HepG2 (cell line): ENCODE results near the gene BST2. TPM values are rescaled to one million over a fixed set of nuclear protein-coding genes. Genes with fewer than 3 reads are reported as not detected.
A peak's percentile ranks its signal among the peaks of the same experiment; 100 is the strongest.

Experiments
- ATAC-seq: fragments of 200-7000 bp; cut with Tn5 transposase; 3 replicates; pipeline ENCODE4 v1.9.1; 2020; ENCODE audit warnings: mild to moderate bottlenecking, moderate library complexity
- BruUV-seq: library from RNA; stranded (reverse); fragments of 400-500 nt; replicated peaks from 2 replicates; lab custom pipeline; 2021; lab: Mats Ljungman, UMichigan
- CTCF ChIA-PET: fragments of 300-600 bp; formaldehyde crosslinking; extraction: SDS; loops from one replicate; lab custom pipeline; 2021; ENCODE audit warnings: low total read pairs, inconsistent platforms, low intra/inter-chr PET ratio; lab: Yijun Ruan, JAX
- POLR2A ChIA-PET: fragments of 350-600 bp; sonication (Branson Sonifier 250); formaldehyde crosslinking; loops from one replicate; lab custom pipeline; 2020; ENCODE audit warnings: antibody characterized with exemption, inconsistent platforms; lab: Yijun Ruan, JAX
- DNase-seq: peaks from one replicate; pipeline ENCODE4 v3.0.0-alpha.2; 2015; ENCODE audit warnings: low spot score
- FAIRE-seq: peaks from 3 replicates; lab custom pipeline; 2011; peaks lifted over from hg19 to GRCh38; lab: Jason Lieb, UNC
- H2AFZ ChIP-seq: one replicate; pipeline ENCODE4 v1.6.1; 2011; ENCODE audit warnings: low read length, inconsistent platforms
- H3K27ac ChIP-seq: fragments of 300-600 bp; 3 replicates; pipeline ENCODE4 v1.8.0; 2011; ENCODE audit warnings: mixed run types, mild to moderate bottlenecking, mixed read lengths, low read length, inconsistent platforms; ENCODE audit not compliant: insufficient read depth; ENCODE audit errors: extremely low read length
- H3K27me3 ChIP-seq, 2 experiments: fragments of 200-600 bp in 1 of 2; 2 replicates in 1 of 2; 3 replicates in 1 of 2; pipeline versions ENCODE4 v1.6.0 to v1.8.0; 2011; ENCODE audit warnings: low read length in 2 of 2, mild to moderate bottlenecking in 2 of 2, moderate library complexity in 2 of 2, inconsistent platforms in 1 of 2; ENCODE audit not compliant: insufficient read depth in 2 of 2, control insufficient read depth in 1 of 2
- H3K36me3 ChIP-seq, 2 experiments: fragments of 200-600 bp in 1 of 2; replicated peaks in 1 of 2; 2 replicates in 1 of 2; 3 replicates in 1 of 2; pipeline versions ENCODE4 v1.5.1 to v1.8.0; 2011; ENCODE audit warnings: low read length in 2 of 2, inconsistent platforms in 1 of 2; ENCODE audit not compliant: insufficient read depth in 2 of 2, control insufficient read depth in 1 of 2
- H3K4me1 ChIP-seq: 2 replicates; pipeline ENCODE4 v1.5.1; 2012; ENCODE audit warnings: low read length, inconsistent platforms; ENCODE audit not compliant: insufficient read depth
- H3K4me2 ChIP-seq: 2 replicates; pipeline ENCODE4 v1.6.0; 2011; ENCODE audit warnings: low read depth, low read length, inconsistent platforms
- H3K4me3 ChIP-seq, 3 experiments: fragments of 200-600 bp in 1 of 3; sonication (generic), shearing (Covaris generic) in 1 of 3; replicated peaks in 1 of 3; 2 replicates each; pipeline ENCODE4 v1.5.1; 2011 to 2016; ENCODE audit warnings: low read length in 3 of 3, inconsistent platforms in 2 of 3, low read depth in 2 of 3, mild to moderate bottlenecking in 2 of 3, control low read depth in 1 of 3, mixed read lengths in 1 of 3; ENCODE audit not compliant: insufficient read depth in 1 of 3
- H3K79me2 ChIP-seq: one replicate; pipeline ENCODE4 v1.6.1; 2011; ENCODE audit warnings: low read length, inconsistent platforms; ENCODE audit not compliant: insufficient read depth
- H3K9ac ChIP-seq: 2 replicates; pipeline ENCODE4 v1.6.0; 2011; ENCODE audit warnings: mild to moderate bottlenecking, low read depth, low read length, inconsistent platforms; ENCODE audit not compliant: insufficient read depth
- H3K9me3 ChIP-seq: 2 replicates; pipeline ENCODE4 v1.5.1; 2012; ENCODE audit warnings: mild to moderate bottlenecking, low read length
- H4K20me1 ChIP-seq: 2 replicates; pipeline ENCODE4 v1.6.0; 2011; ENCODE audit warnings: inconsistent platforms, mild to moderate bottlenecking, low read length, moderate library complexity; ENCODE audit not compliant: insufficient read depth
- ARHGAP35 ChIP-seq: sonication (generic); formaldehyde crosslinking; IDR thresholded peaks from 2 replicates; pipeline ENCODE4 v1.9.0; 2022; ENCODE audit warnings: mild to moderate bottlenecking, inconsistent platforms, moderate library complexity, missing genetic modification reagents, borderline replicate concordance
- CENPT ChIP-seq: sonication (generic); formaldehyde crosslinking; IDR thresholded peaks from 2 replicates; pipeline ENCODE4 v1.8.0; 2022; ENCODE audit warnings: low read depth, mild to moderate bottlenecking, moderate library complexity, missing genetic modification reagents
- HMGXB4 ChIP-seq, 2 experiments: sonication (generic) in 1 of 2; formaldehyde crosslinking in 1 of 2; IDR thresholded peaks; 2 replicates each; pipeline versions ENCODE4 v1.4.0 to v1.6.1; 2018 to 2020; ENCODE audit warnings: missing genetic modification reagents in 2 of 2, borderline replicate concordance in 1 of 2, low read depth in 1 of 2, mild to moderate bottlenecking in 1 of 2, missing biosample characterization in 1 of 2
- KDM2A ChIP-seq: sonication (generic); formaldehyde crosslinking; IDR thresholded peaks from 2 replicates; pipeline ENCODE4 v1.4.0; 2020; ENCODE audit warnings: low read depth, missing genetic modification reagents, borderline replicate concordance
- SATB2 ChIP-seq: sonication (generic); formaldehyde crosslinking; IDR thresholded peaks from 2 replicates; pipeline ENCODE4 v1.5.0; 2020; ENCODE audit warnings: missing genetic modification reagents
- SMAD9 ChIP-seq: sonication (generic); formaldehyde crosslinking; IDR thresholded peaks from 2 replicates; pipeline ENCODE4 v1.5.1; 2020; ENCODE audit warnings: mild to moderate bottlenecking, missing genetic modification reagents
- SMARCE1 ChIP-seq: fragments of 450-650 bp; IDR thresholded peaks from 2 replicates; pipeline ENCODE4 v1.6.1; 2017; ENCODE audit warnings: borderline replicate concordance
- SMC3 ChIP-seq: IDR thresholded peaks from 2 replicates; pipeline ENCODE4 v1.6.1; 2011; ENCODE audit warnings: low read length, improper control_type of control experiment
- UBTF ChIP-seq: sonication (generic); formaldehyde crosslinking; IDR thresholded peaks from 2 replicates; pipeline ENCODE4 v1.4.0; 2020; ENCODE audit warnings: mild to moderate bottlenecking, missing genetic modification reagents
- ZNF121 ChIP-seq: sonication (generic); formaldehyde crosslinking; IDR thresholded peaks from 2 replicates; pipeline ENCODE4 v1.5.0; 2020; ENCODE audit warnings: mild to moderate bottlenecking, missing genetic modification reagents
- ZNF230 ChIP-seq: sonication (generic); formaldehyde crosslinking; IDR thresholded peaks from 2 replicates; pipeline ENCODE4 v1.4.0; 2020; ENCODE audit warnings: mild to moderate bottlenecking, missing genetic modification reagents
- ZNF232 ChIP-seq: sonication (generic); formaldehyde crosslinking; IDR thresholded peaks from 2 replicates; pipeline ENCODE4 v1.4.0; 2020; ENCODE audit warnings: missing genetic modification reagents, borderline replicate concordance
- ZNF616 ChIP-seq: sonication (generic); formaldehyde crosslinking; IDR thresholded peaks from 2 replicates; pipeline ENCODE4 v1.5.0; 2020; ENCODE audit warnings: low read depth, mild to moderate bottlenecking, missing genetic modification reagents
- WGBS: methylation state at CpG from one replicate; pipeline ENCODE4 v1.1.6; 2017; ENCODE audit warnings: low lambda C conversion rate; 5-methylcytosine and 5-hydroxymethylcytosine counted together
- in situ Hi-C: cut with HindIII; loops from 2 replicates; pipeline ENCODE4 v1.10.0; 2017; ENCODE audit warnings: low pct_unique_long_range_greater_than_20kb; ENCODE audit not compliant: extremely low pct_ligation_motif_present
- intact Hi-C: fragments of 100-400 bp; cut with micrococcal nuclease; formaldehyde crosslinking; loops from one replicate; pipeline ENCODE4 v1.10.0; 2022; ENCODE audit not compliant: unreplicated experiment
- polyA plus RNA-seq, 8 experiments: library from polyadenylated mRNA; depleted of rRNA in 3 of 8; stranded (reverse) in 7 of 8; unstranded in 1 of 8; fragments of >200 nt; fragmentation: Illumina TruSeq in 4 of 8; extraction: Trizol in 4 of 8; gene quantifications; 2 replicates each; pipeline versions ENCODE4 v1.2.1 to v1.2.3, GENCODE V29; 2011 to 2016; ENCODE audit warnings: low read depth in 4 of 8, missing spikeins in 1 of 8, mixed read lengths in 1 of 8; ENCODE audit not compliant: insufficient read depth in 1 of 8
- total RNA-seq, 5 experiments: library from RNA; depleted of rRNA; stranded (reverse); fragments of >200 nt; fragmentation: Illumina TruSeq; extraction: Trizol; gene quantifications; 2 replicates each; pipeline ENCODE4 v1.2.3, GENCODE V29; 2016; ENCODE audit warnings: low read depth in 1 of 5
- TF ChIP-seq, protein P1 (sequence below): sonication (generic); formaldehyde crosslinking; IDR thresholded peaks from 2 replicates; pipeline ENCODE4 v1.5.0; 2020; ENCODE audit warnings: mild to moderate bottlenecking, missing genetic modification reagents, moderate library complexity
- TF ChIP-seq, protein P2 (sequence below): sonication (generic); formaldehyde crosslinking; IDR thresholded peaks from 2 replicates; pipeline ENCODE4 v1.8.0; 2022; ENCODE audit warnings: missing genetic modification reagents, mild to moderate bottlenecking, inconsistent platforms, borderline replicate concordance

Gene BST2
- total and polyA plus RNA-seq, 2 of the 13 experiments (the other 11 are each of a cell fraction or from before 2014, with no cell fraction given): 58.8 to 93.8 TPM

DNA sequence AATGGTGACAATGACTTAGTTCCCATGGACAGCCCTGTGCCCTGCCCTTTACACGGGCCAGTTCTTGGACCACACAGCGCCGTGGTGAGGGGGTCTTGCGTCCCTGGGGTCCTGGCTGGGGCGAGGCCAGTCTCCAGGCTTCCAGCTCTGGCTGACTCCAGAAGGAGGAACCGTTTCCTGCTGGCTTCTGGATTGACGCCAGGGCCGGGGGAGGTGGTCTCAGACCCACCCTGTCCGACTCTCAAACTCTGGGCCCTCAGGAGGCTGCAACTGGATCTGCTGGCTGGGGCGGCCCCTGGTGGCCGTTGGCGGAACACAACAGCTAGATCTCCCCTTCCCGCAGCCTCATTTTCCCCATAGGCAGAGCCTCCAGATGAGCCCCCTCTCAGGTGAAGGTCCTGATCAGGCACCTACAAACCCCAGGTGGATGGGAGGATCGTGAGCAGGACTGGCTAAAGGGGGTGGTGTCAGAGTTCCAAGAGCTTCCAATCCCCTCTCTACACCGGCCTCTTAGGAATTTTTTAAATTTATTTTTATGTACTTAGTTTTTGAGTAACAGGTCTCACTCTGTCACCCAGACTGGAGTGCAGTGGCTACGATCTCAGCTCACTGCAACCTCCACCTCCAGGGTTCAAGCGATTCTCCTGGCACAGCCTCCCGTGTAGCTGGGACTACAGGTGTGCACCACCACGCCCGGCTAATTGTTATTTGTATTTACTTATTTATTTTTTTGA, 19.4 kb downstream of the BST2 start:
- no TSS peak for BruUV-seq
- Histone ChIP-seq H3K79me2 (no peaks in the 10 kb centered on the region), H3K4me1 (peaks cover 13% of the 10 kb centered on the region), H3K36me3 (no peaks in the 10 kb centered on the region), H3K9me3 (peaks cover 10% of the 10 kb centered on the region), H3K9ac (no peak overlapping the region), H2AFZ (no peak overlapping the region), H3K4me2 (no peak overlapping the region), H3K27me3 (peaks cover 0 to 1% of the 10 kb centered on the region in 2 experiments; a peak in 1 of 5 replicates), H3K4me3 (no peak overlapping the region), H4K20me1 (no peaks in the 10 kb centered on the region), H3K27ac (no peak overlapping the region)
- CTCF ChIA-PET: interaction anchor here (5.5 kb wide), 1 partner anchor 39 kb away, joined by 49 read pairs; no protein-coding TSS in a partner anchor
- in situ Hi-C loops (loop anchor here (5.0 kb wide), 1 partner anchor 39 kb away; no protein-coding TSS in a partner anchor), intact Hi-C loops (loop anchor here (1.0 to 5.0 kb wide), 2 partner anchors 40 to 319 kb away; no protein-coding TSS in a partner anchor)
- ATAC-seq: peak; percentile 68
- peak; percentile 41 for DNase-seq
- WGBS: 48% methylated on average over 7 of the region's 20 CpGs
- no peak for FAIRE-seq
- POLR2A ChIA-PET: interaction anchor here (1.0 kb wide), 1 partner anchor 20 kb away, joined by 6 read pairs; the partner anchor contains the start of gene BST2
- TF ChIP-seq, protein P1, sequence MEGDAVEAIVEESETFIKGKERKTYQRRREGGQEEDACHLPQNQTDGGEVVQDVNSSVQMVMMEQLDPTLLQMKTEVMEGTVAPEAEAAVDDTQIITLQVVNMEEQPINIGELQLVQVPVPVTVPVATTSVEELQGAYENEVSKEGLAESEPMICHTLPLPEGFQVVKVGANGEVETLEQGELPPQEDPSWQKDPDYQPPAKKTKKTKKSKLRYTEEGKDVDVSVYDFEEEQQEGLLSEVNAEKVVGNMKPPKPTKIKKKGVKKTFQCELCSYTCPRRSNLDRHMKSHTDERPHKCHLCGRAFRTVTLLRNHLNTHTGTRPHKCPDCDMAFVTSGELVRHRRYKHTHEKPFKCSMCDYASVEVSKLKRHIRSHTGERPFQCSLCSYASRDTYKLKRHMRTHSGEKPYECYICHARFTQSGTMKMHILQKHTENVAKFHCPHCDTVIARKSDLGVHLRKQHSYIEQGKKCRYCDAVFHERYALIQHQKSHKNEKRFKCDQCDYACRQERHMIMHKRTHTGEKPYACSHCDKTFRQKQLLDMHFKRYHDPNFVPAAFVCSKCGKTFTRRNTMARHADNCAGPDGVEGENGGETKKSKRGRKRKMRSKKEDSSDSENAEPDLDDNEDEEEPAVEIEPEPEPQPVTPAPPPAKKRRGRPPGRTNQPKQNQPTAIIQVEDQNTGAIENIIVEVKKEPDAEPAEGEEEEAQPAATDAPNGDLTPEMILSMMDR (CRISPR knock-in tag): peak; percentile 90
- TF ChIP-seq, protein P2, sequence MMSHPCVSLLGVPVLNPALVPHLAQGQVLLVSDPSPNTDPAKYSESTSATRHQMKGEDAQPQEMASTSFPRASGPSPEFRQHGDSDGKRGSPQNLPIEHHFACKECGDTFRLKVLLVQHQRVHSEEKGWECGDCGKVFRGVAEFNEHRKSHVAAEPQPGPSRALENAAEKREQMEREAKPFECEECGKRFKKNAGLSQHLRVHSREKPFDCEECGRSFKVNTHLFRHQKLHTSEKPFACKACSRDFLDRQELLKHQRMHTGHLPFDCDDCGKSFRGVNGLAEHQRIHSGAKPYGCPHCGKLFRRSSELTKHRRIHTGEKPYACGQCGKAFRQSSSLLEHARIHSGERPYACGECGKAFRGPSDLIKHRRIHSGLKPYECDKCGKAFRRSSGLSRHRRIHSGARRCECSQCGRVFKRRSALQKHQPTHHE: no peak
- no peak for TF ChIP-seq SATB2 (CRISPR knock-in tag)
- no peak for TF ChIP-seq ZNF230 (CRISPR knock-in tag)
- TF ChIP-seq SMARCE1: no peak
- 0 out of 4 replicates have a peak, but pooled peaks of 1 of the 2 experiments have one; percentile 19 for TF ChIP-seq HMGXB4 (CRISPR knock-in tag; IDR thresholded peaks at IDR 0.05; ENCODE audit: borderline replicate concordance in 1 of 2, low read depth in 1 of 2)
- peak; percentile 46; the same call in 1 of the 2 replicates for TF ChIP-seq SMC3
- no peak for TF ChIP-seq UBTF (CRISPR knock-in tag)
- no peak for TF ChIP-seq ZNF232 (CRISPR knock-in tag)
- no peak for TF ChIP-seq ARHGAP35 (CRISPR knock-in tag)
- TF ChIP-seq CENPT (CRISPR knock-in tag): no peak
- TF ChIP-seq KDM2A (CRISPR knock-in tag): 0 out of 2 replicates have a peak, but pooled peaks have one; percentile 37
- no peak for TF ChIP-seq SMAD9
- no peak for TF ChIP-seq ZNF616
- 0 out of 2 replicates have a peak, but pooled peaks have one; percentile 10 for TF ChIP-seq ZNF121 (CRISPR knock-in tag)
